Cardiac muscle cell (in vitro differentiated cells and primary cell): ENCODE measurements around the gene HSD17B4. TPM values are rescaled to one million over a fixed set of nuclear protein-coding genes. Genes with fewer than 3 reads are reported as not detected.
A peak's percentile ranks its signal among the peaks of the same experiment; 100 is the strongest.

Source experiments
- DNase-seq, 2 donors: peaks; one replicate each; pipeline versions ENCODE4 v3.0.0 to v3.0.0-alpha.2; 2010 to 2017; ENCODE audit warnings: low read depth in 1 of 2, low spot score in 1 of 2
- H3K27ac ChIP-seq: fragments of 200-600 bp; sonication (generic); 2 replicates; pipeline ENCODE4 v1.5.1; 2016
- H3K27me3 ChIP-seq: fragments of 200-600 bp; sonication (generic); 2 replicates; pipeline ENCODE4 v1.6.0; 2016; ENCODE audit warnings: control low read depth
- H3K36me3 ChIP-seq: fragments of 200-600 bp; sonication (generic); 2 replicates; pipeline ENCODE4 v1.5.1; 2016; ENCODE audit warnings: control low read depth
- H3K4me1 ChIP-seq: fragments of 200-600 bp; sonication (generic); 2 replicates; pipeline ENCODE4 v1.8.1; 2017; ENCODE audit warnings: low read depth, mild to moderate bottlenecking, mixed run types
- H3K4me3 ChIP-seq: fragments of 200-600 bp; sonication (generic); 2 replicates; pipeline ENCODE4 v1.5.1; 2016; ENCODE audit warnings: mild to moderate bottlenecking
- H3K9me3 ChIP-seq: fragments of 200-600 bp; sonication (generic); 2 replicates; pipeline ENCODE4 v1.5.1; 2017; ENCODE audit warnings: low read depth, mild to moderate bottlenecking, control low read depth
- CTCF ChIP-seq: IDR thresholded peaks from 2 replicates; pipeline ENCODE4 v1.5.1; 2012; ENCODE audit warnings: low read depth, mild to moderate bottlenecking, low read length
- polyA plus RNA-seq: library from polyadenylated mRNA; unstranded; fragments of >200 nt; fragmentation: Nextera tagmentation; extraction: Ambion mirVana; gene quantifications from 2 replicates; pipeline ENCODE4 v1.2.1, GENCODE V29; 2016
- total RNA-seq: library from RNA; depleted of rRNA; stranded (reverse); fragments of >200 nt; gene quantifications from 2 replicates; pipeline ENCODE4 v1.2.3, GENCODE V29; 2016

The HSD17B4 gene
- total and polyA plus RNA-seq, 2 experiments from 2014 or later = 165 to 183 TPM

GRCh38 chr5:119524485-119524884 lies 72.2 kb downstream of the HSD17B4 start:
- no peak overlapping the region for H3K27ac ChIP-seq
- H3K27me3 ChIP-seq = no peaks in the 10 kb centered on the region
- DNase-seq = peak in 1 of 2 donors; percentile 39
- no peak overlapping the region for H3K4me3 ChIP-seq
- H3K4me1 ChIP-seq = peaks cover 8% of the 10 kb centered on the region
- TF ChIP-seq CTCF = no peak
- peaks cover 16% of the 10 kb centered on the region for H3K36me3 ChIP-seq
- H3K9me3 ChIP-seq = no peaks in the 10 kb centered on the region

GRCh38 chr5:119527351-119527750 lies 75.1 kb downstream of the HSD17B4 start:
- Histone ChIP-seq H3K27ac (no peak overlapping the region), H3K4me3 (no peak overlapping the region), H3K27me3 (no peaks in the 10 kb centered on the region), H3K4me1 (peaks cover 8% of the 10 kb centered on the region), H3K36me3 (peaks cover 20% of the 10 kb centered on the region), H3K9me3 (no peaks in the 10 kb centered on the region)
- DNase-seq = no peak
- no peak for TF ChIP-seq CTCF

- no peak for TF ChIP-seq CTCF
- no peak for DNase-seq
- peaks cover 20% of the 10 kb centered on the region for H3K36me3 ChIP-seq
- H3K4me3 ChIP-seq = no peak overlapping the region
- H3K9me3 ChIP-seq = no peaks in the 10 kb centered on the region
- H3K27me3 ChIP-seq = no peaks in the 10 kb centered on the region
- H3K27ac ChIP-seq = no peak overlapping the region
- H3K4me1 ChIP-seq = no peaks in the 10 kb centered on the region
These were observed 77.5 kb downstream of the HSD17B4 start for GRCh38 chr5:119529811-119530210.

- H3K27ac ChIP-seq = no peak overlapping the region
These were observed 80.3 kb downstream of the HSD17B4 start for GRCh38 chr5:119532637-119533036.

GRCh38 chr5:119537704-119538103 lies 85.4 kb downstream of the HSD17B4 start:
- DNase-seq = peak in 1 of 2 donors; percentile 29
- H3K9me3 ChIP-seq = no peaks in the 10 kb centered on the region
- H3K4me3 ChIP-seq = no peak overlapping the region
- no peaks in the 10 kb centered on the region for H3K36me3 ChIP-seq
- H3K4me1 ChIP-seq = no peaks in the 10 kb centered on the region
- no peak overlapping the region for H3K27ac ChIP-seq
- H3K27me3 ChIP-seq = no peaks in the 10 kb centered on the region
- TF ChIP-seq CTCF = no peak

More at GRCh38 chr5:119532637-119533036, 80.3 kb downstream of the HSD17B4 start:
- no peaks in the 10 kb centered on the region for H3K9me3 ChIP-seq
- no peak for TF ChIP-seq CTCF
- DNase-seq = no peak
- H3K4me3 ChIP-seq = no peak overlapping the region
- H3K27me3 ChIP-seq = no peaks in the 10 kb centered on the region
- H3K4me1 ChIP-seq = no peaks in the 10 kb centered on the region
- peaks cover 12% of the 10 kb centered on the region for H3K36me3 ChIP-seq

GRCh38 chr5:119541716-119542115 lies 89.4 kb downstream of the HSD17B4 start:
- DNase-seq = no peak
- Histone ChIP-seq H3K9me3 (no peaks in the 10 kb centered on the region), H3K27ac (no peak overlapping the region), H3K36me3 (no peaks in the 10 kb centered on the region), H3K4me1 (no peaks in the 10 kb centered on the region), H3K4me3 (no peak overlapping the region), H3K27me3 (no peaks in the 10 kb centered on the region)
- no peak for TF ChIP-seq CTCF
